GM19099 (cell line): ENCODE data around the gene AK6.

ENCODE experiments used
- POLR2A ChIP-seq: IDR thresholded peaks from 3 replicates; pipeline ENCODE4 v1.6.1; 2011; ENCODE audit warnings: low read depth; ENCODE audit not compliant: insufficient read length; ENCODE audit errors: extremely low read depth

The AK6 gene

DNA sequence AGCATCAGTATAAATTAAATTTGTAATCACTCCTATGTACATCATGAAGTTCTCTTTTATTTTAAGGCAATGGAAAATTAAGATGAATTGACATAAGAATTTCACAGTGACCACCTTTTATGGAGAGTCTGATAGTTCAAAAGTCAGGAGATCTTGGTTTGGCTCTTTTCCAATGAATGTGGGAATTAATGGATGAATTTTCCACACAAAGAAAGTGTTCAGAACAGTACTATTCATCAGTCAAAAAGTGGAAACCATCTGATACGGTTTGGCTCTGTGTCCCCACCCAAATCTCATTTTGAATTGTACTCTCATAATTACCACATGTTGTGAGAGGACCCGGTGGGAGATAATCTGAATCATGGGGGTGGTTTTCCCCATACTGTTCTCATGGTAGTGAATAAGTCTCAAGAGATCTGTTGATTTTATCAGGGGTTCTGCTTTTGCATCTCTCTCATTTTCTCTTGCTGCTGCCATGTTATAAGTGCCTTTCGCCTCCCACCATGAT, 61.2 kb downstream of the AK6 start:
- no peak for TF ChIP-seq POLR2A

DNA sequence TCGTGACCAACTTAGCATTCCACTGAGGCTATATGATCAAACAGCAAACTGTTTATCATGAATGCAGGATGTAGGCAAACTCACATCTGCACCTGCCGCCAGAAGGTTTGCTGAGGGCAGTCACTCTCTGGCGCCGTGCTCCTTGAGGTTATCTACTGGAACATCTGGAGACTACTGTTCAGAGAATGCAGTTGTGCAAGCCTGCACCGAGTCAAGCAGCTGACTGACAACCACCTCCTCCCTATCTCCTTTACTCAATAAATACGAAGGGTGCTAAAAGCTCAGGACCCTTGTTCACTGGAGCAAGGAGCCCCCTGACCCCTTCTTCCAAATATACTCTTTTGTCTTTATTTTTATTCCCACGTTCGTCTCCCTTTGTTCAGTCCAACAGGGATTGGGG, 63.8 kb downstream of the AK6 start:
- no peak for TF ChIP-seq POLR2A
